ENCODE data around the gene FAM3B. TPM values are rescaled to one million over a fixed set of nuclear protein-coding genes. Genes with fewer than 3 reads are reported as not detected.

Gene FAM3B
- total and polyA plus RNA-seq, 2 of the 4 experiments (the other 2 are of a cell fraction) = not detected

DNA sequence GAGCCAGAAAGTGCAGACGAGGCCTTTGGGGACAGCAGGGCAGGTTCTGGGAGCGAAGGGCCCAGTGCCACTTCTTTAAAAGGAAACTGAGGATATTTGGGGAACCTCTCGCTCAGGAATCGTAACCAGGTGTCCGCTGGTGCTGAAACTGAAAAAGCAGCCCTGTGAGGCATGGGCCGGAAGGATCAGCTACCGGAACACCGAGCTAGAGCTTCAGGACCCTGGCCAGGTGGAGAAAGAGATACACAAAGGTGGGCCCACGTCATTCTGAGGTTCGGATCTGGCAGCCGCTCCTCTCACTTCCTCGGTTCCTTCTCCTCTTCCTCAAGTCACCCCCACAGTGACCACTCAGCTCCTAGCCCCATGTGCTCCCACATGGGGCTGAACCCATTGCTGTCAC is 63.3 kb downstream of the FAM3B start:
- Histone ChIP-seq H2BK120ac (ENCODE audit: low read depth, low read length) (no peak overlapping the region), H3K23ac (ENCODE audit: low read depth, low read length) (no peak overlapping the region), H3K9me1 (ENCODE audit: insufficient read depth, low read length) (no peaks in the 10 kb centered on the region), H3K79me1 (ENCODE audit: low read depth in 1 of 2, low read length in 2 of 2) (no peaks in the 10 kb centered on the region), H2AK9ac (replicated peaks; ENCODE audit: low read depth, low read length, poor library complexity) (no peak overlapping the region), H3K36me3 (ENCODE audit: control insufficient read depth, insufficient read depth, low read length) (no peaks in the 10 kb centered on the region), H3K18ac (ENCODE audit: low read depth, low read length) (no peak overlapping the region), H2BK20ac (ENCODE audit: low read depth, low read length) (no peak overlapping the region), H3K56ac (ENCODE audit: extremely low read depth, insufficient read depth, low read length) (no peak overlapping the region), H2AFZ (replicated peaks; ENCODE audit: low read length, poor library complexity) (no peak overlapping the region), H3K27ac (ENCODE audit: insufficient read depth, low read length) (no peak overlapping the region), H4K8ac (ENCODE audit: low read depth in 2 of 2, low read length in 2 of 2) (no peak overlapping the region), H3K4me2 (ENCODE audit: low read depth, low read length) (no peak overlapping the region), H4K5ac (ENCODE audit: low read depth, low read length) (no peak overlapping the region), H3K27me3 (ENCODE audit: control insufficient read depth, insufficient read depth, low read length) (no peaks in the 10 kb centered on the region; the same call in 1 of the 2 replicates), H3K14ac (replicated peaks; ENCODE audit: low read depth, low read length) (no peak overlapping the region), H2BK15ac (ENCODE audit: low read depth, low read length) (no peak overlapping the region), H3K9me3 (ENCODE audit: control insufficient read depth, insufficient read depth, low read length) (no peaks in the 10 kb centered on the region), H2BK5ac (ENCODE audit: low read depth, low read length, poor library complexity, severe bottlenecking) (no peak overlapping the region), H2AK5ac (ENCODE audit: low read depth, low read length) (no peak overlapping the region), H4K91ac (ENCODE audit: insufficient read depth, low read depth, low read length) (no peak overlapping the region), H3K9ac (ENCODE audit: low read depth, low read length) (no peak overlapping the region), H4K20me1 (ENCODE audit: insufficient read depth, low read length) (no peaks in the 10 kb centered on the region), H3K4me1 (ENCODE audit: control insufficient read depth, insufficient read depth, low read length) (no peaks in the 10 kb centered on the region), H3K4ac (ENCODE audit: low read depth, low read length) (no peak overlapping the region), H3K4me3 (ENCODE audit: insufficient read depth, low read depth, low read length) (no peak overlapping the region)
- intact Hi-C loops (cut with micrococcal nuclease) = no loop called here
- in situ Hi-C loops (cut with MboI; ENCODE audit: low sequenced_read_pairs) = no loop called here
- dilution Hi-C loops (cut with HindIII; ENCODE audit: low sequenced_read_pairs, unreplicated experiment) = no loop called here
- no peak for DNase-seq
- ChIA-PET CTCF (no interaction called here), POLR2A (ENCODE audit: unreplicated experiment) (no interaction called here)
- BruUV-seq (replicated peaks) = no TSS peak
- ATAC-seq (ENCODE audit: low read depth) = no peak
- TF ChIP-seq MAZ (IDR thresholded peaks at IDR 0.05; ENCODE audit: borderline replicate concordance, low read depth, low read length) (no peak), NFE2L2 (IDR thresholded peaks at IDR 0.05; ENCODE audit: low read depth, low read length) (no peak), RAD21 (IDR thresholded peaks at IDR 0.05; ENCODE audit: low read length) (no peak), BHLHE40 (IDR thresholded peaks at IDR 0.05; ENCODE audit: low read depth, low read length) (no peak), ELK1 (IDR thresholded peaks at IDR 0.05; ENCODE audit: borderline replicate concordance, low read depth, low read length) (no peak), RFX5 (IDR thresholded peaks at IDR 0.05; ENCODE audit: low read depth, low read length) (no peak), CEBPB (IDR thresholded peaks at IDR 0.05; ENCODE audit: low read depth, low read length) (no peak)
- TF ChIP-seq, protein P1, sequence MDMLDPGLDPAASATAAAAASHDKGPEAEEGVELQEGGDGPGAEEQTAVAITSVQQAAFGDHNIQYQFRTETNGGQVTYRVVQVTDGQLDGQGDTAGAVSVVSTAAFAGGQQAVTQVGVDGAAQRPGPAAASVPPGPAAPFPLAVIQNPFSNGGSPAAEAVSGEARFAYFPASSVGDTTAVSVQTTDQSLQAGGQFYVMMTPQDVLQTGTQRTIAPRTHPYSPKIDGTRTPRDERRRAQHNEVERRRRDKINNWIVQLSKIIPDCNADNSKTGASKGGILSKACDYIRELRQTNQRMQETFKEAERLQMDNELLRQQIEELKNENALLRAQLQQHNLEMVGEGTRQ (IDR thresholded peaks at IDR 0.05; ENCODE audit: low read depth, low read length) = no peak
- no CpG with 5 or more reads among the region's 12 CpGs for WGBS, 2 experiments (ENCODE audit: extremely low coverage in 2 of 2, insufficient read length in 1 of 2)

Measured in IMR-90 (cell line).